K562 (cell line): ENCODE results near the gene ANXA10. TPM values are rescaled to one million over a fixed set of nuclear protein-coding genes. Genes with fewer than 3 reads are reported as not detected.
A peak's percentile ranks its signal among the peaks of the same experiment; 100 is the strongest.

ENCODE experiments used
- CBX5 ChIP-seq: IDR thresholded peaks from 2 replicates; pipeline ENCODE4 v1.6.1; 2014; ENCODE audit warnings: low read depth, borderline replicate concordance
- ETV5 ChIP-seq: sonication (generic); formaldehyde crosslinking; IDR thresholded peaks from 2 replicates; pipeline ENCODE4 v1.4.0; 2020; ENCODE audit warnings: low read depth, mild to moderate bottlenecking, missing genetic modification reagents
- NFXL1 ChIP-seq: fragments of 450-650 bp; formaldehyde crosslinking; IDR thresholded peaks from 2 replicates; pipeline ENCODE4 v1.4.0; 2021; ENCODE audit warnings: mild to moderate bottlenecking
- POLR2AphosphoS5 ChIP-seq: IDR thresholded peaks from 2 replicates; pipeline ENCODE4 v1.6.1; 2011; ENCODE audit warnings: mild to moderate bottlenecking, low read depth, low read length, moderate library complexity; ENCODE audit not compliant: control insufficient read depth, insufficient read depth
- POLR2B ChIP-seq: fragments of 450-650 bp; IDR thresholded peaks from 2 replicates; pipeline ENCODE4 v1.6.1; 2018; ENCODE audit warnings: low read depth; ENCODE audit not compliant: partially characterized antibody
- RAD21 ChIP-seq, 2 experiments: fragments of 250-450 bp in 1 of 2; fragments of 450-650 bp in 1 of 2; sonication (Bioruptor Pico) in 1 of 2; formaldehyde crosslinking in 1 of 2; IDR thresholded peaks in 1 of 2; conservative IDR thresholded peaks in 1 of 2; 2 replicates each; pipeline versions ENCODE4 v1.4.0 to v1.8.0; 2020 to 2022; ENCODE audit warnings: mild to moderate bottlenecking in 2 of 2, moderate library complexity in 1 of 2
- SP1 ChIP-seq: sonication (generic); formaldehyde crosslinking; IDR thresholded peaks from 2 replicates; pipeline ENCODE4 v1.8.1; 2022; ENCODE audit warnings: mild to moderate bottlenecking, missing genetic modification reagents
- XRCC4 ChIP-seq: IDR thresholded peaks from one replicate; pipeline ENCODE4 v1.6.1; 2011; ENCODE audit not compliant: insufficient read depth, insufficient read length; ENCODE audit errors: extremely low read depth
- polyA plus RNA-seq, 8 experiments: library from polyadenylated mRNA; depleted of rRNA in 4 of 8; stranded (reverse) in 5 of 8; unstranded in 3 of 8; fragments of >200 nt; fragmentation: Nextera tagmentation in 2 of 8; fragmentation: Illumina TruSeq in 1 of 8; extraction: Ambion mirVana in 2 of 8; extraction: Trizol in 1 of 8; gene quantifications; 2 replicates each; pipeline versions ENCODE4 v1.2.1 to v1.2.3, GENCODE V29; 2011 to 2014; ENCODE audit warnings: inconsistent platforms in 1 of 8, missing spikeins in 1 of 8
- total RNA-seq, 7 experiments: library from RNA; depleted of rRNA in 6 of 7; stranded (reverse); fragments of >200 nt in 6 of 7; fragmentation: Illumina TruSeq in 2 of 7; extraction: Trizol in 2 of 7; gene quantifications; 2 replicates each; pipeline versions ENCODE4 v1.2.1 to v1.2.3, GENCODE V29; 2011 to 2021; ENCODE audit warnings: low replicate concordance in 1 of 7
- TF ChIP-seq, protein P1 (sequence below): fragments of 450-650 bp; formaldehyde crosslinking; IDR thresholded peaks from 2 replicates; pipeline ENCODE4 v1.4.0; 2020; ENCODE audit warnings: mild to moderate bottlenecking, moderate library complexity
- TF ChIP-seq, protein P2 (sequence below): fragments of 250-450 bp; sonication (Bioruptor Pico); IDR thresholded peaks from 2 replicates; pipeline ENCODE4 v1.4.0; 2020
- TF ChIP-seq, protein P3 (sequence below): sonication (generic); formaldehyde crosslinking; IDR thresholded peaks from 2 replicates; pipeline ENCODE4 v1.8.0; 2022; ENCODE audit warnings: missing genetic modification reagents, mild to moderate bottlenecking, borderline replicate concordance
- TF ChIP-seq, protein P4 (sequence below): fragments of 450-650 bp; formaldehyde crosslinking; IDR thresholded peaks from 2 replicates; pipeline ENCODE4 v1.4.0; 2020; ENCODE audit warnings: mild to moderate bottlenecking, mixed read lengths
- TF ChIP-seq, protein P5 (sequence below): fragments of 450-650 bp; formaldehyde crosslinking; IDR thresholded peaks from 2 replicates; pipeline ENCODE4 v1.4.0; 2022; ENCODE audit warnings: missing genetic modification characterization

The ANXA10 gene
- total and polyA plus RNA-seq, 9 of the 15 experiments (the other 6 are each of a cell fraction or from before 2014, with no cell fraction given): not detected

DNA sequence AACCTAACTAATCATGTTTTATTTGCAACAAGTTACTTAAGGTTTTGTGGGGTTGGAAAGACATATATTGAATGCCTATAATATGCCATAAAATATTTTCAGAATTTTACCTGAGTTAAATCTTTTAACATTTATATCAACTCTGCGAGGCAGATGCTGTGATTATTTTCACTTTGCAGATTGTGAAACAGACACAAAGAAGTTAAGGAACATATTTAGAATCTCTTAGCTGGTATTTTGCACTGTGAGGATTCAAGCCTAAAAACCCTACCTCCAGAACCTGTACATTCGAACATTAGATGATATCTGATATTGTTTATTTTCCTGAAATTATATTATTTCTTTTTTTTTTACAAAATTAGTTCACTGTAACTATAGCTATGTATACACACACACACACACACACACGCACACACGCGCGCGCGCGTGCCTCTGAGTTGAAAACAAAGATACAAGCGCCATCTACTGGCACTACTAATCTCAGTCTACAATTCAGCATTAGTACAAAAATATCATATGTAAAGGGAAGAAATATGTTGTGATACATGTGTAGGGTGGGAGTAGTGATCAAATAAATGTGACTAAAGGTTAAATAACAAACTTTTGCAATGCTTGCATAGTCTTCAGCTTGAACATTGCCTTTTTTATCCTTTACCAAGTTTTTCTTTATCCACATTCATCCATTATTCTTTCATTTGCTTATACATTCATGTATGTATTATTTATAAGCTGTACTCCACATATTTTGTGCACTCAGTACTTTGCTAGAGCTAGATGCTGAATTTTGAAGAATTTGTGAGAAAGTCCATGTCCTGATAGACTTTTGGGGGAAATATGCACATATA lies 61.5 kb downstream of the ANXA10 start (continued):
- TF ChIP-seq, protein P1, sequence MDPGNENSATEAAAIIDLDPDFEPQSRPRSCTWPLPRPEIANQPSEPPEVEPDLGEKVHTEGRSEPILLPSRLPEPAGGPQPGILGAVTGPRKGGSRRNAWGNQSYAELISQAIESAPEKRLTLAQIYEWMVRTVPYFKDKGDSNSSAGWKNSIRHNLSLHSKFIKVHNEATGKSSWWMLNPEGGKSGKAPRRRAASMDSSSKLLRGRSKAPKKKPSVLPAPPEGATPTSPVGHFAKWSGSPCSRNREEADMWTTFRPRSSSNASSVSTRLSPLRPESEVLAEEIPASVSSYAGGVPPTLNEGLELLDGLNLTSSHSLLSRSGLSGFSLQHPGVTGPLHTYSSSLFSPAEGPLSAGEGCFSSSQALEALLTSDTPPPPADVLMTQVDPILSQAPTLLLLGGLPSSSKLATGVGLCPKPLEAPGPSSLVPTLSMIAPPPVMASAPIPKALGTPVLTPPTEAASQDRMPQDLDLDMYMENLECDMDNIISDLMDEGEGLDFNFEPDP (CRISPR knock-in tag): no peak
- TF ChIP-seq POLR2AphosphoS5 (no peak), XRCC4 (no peak), SP1 (CRISPR knock-in tag) (no peak), POLR2B (no peak), NFXL1 (CRISPR knock-in tag) (no peak), RAD21 (CRISPR knock-in tag; conservative IDR thresholded peaks at IDR 0.05 in 1 of 2, IDR thresholded peaks at IDR 0.05 in 1 of 2) (peak; percentile 45 to 61; a peak in 3 of 4 replicates), CBX5 (no peak), ETV5 (CRISPR knock-in tag) (no peak)
- TF ChIP-seq, protein P2, sequence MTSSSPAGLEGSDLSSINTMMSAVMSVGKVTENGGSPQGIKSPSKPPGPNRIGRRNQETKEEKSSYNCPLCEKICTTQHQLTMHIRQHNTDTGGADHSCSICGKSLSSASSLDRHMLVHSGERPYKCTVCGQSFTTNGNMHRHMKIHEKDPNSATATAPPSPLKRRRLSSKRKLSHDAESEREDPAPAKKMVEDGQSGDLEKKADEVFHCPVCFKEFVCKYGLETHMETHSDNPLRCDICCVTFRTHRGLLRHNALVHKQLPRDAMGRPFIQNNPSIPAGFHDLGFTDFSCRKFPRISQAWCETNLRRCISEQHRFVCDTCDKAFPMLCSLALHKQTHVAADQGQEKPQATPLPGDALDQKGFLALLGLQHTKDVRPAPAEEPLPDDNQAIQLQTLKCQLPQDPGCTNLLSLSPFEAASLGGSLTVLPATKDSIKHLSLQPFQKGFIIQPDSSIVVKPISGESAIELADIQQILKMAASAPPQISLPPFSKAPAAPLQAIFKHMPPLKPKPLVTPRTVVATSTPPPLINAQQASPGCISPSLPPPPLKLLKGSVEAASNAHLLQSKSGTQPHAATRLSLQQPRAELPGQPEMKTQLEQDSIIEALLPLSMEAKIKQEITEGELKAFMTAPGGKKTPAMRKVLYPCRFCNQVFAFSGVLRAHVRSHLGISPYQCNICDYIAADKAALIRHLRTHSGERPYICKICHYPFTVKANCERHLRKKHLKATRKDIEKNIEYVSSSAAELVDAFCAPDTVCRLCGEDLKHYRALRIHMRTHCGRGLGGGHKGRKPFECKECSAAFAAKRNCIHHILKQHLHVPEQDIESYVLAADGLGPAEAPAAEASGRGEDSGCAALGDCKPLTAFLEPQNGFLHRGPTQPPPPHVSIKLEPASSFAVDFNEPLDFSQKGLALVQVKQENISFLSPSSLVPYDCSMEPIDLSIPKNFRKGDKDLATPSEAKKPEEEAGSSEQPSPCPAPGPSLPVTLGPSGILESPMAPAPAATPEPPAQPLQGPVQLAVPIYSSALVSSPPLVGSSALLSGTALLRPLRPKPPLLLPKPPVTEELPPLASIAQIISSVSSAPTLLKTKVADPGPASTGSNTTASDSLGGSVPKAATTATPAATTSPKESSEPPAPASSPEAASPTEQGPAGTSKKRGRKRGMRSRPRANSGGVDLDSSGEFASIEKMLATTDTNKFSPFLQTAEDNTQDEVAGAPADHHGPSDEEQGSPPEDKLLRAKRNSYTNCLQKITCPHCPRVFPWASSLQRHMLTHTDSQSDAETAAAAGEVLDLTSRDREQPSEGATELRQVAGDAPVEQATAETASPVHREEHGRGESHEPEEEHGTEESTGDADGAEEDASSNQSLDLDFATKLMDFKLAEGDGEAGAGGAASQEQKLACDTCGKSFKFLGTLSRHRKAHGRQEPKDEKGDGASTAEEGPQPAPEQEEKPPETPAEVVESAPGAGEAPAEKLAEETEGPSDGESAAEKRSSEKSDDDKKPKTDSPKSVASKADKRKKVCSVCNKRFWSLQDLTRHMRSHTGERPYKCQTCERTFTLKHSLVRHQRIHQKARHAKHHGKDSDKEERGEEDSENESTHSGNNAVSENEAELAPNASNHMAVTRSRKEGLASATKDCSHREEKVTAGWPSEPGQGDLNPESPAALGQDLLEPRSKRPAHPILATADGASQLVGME (CRISPR knock-in tag): no peak
- TF ChIP-seq, protein P3, sequence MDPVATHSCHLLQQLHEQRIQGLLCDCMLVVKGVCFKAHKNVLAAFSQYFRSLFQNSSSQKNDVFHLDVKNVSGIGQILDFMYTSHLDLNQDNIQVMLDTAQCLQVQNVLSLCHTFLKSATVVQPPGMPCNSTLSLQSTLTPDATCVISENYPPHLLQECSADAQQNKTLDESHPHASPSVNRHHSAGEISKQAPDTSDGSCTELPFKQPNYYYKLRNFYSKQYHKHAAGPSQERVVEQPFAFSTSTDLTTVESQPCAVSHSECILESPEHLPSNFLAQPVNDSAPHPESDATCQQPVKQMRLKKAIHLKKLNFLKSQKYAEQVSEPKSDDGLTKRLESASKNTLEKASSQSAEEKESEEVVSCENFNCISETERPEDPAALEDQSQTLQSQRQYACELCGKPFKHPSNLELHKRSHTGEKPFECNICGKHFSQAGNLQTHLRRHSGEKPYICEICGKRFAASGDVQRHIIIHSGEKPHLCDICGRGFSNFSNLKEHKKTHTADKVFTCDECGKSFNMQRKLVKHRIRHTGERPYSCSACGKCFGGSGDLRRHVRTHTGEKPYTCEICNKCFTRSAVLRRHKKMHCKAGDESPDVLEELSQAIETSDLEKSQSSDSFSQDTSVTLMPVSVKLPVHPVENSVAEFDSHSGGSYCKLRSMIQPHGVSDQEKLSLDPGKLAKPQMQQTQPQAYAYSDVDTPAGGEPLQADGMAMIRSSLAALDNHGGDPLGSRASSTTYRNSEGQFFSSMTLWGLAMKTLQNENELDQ (CRISPR knock-in tag): no peak
- TF ChIP-seq, protein P4, sequence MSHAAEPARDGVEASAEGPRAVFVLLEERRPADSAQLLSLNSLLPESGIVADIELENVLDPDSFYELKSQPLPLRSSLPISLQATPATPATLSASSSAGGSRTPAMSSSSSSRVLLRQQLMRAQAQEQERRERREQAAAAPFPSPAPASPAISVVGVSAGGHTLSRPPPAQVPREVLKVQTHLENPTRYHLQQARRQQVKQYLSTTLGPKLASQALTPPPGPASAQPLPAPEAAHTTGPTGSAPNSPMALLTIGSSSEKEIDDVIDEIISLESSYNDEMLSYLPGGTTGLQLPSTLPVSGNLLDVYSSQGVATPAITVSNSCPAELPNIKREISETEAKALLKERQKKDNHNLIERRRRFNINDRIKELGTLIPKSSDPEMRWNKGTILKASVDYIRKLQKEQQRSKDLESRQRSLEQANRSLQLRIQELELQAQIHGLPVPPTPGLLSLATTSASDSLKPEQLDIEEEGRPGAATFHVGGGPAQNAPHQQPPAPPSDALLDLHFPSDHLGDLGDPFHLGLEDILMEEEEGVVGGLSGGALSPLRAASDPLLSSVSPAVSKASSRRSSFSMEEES (CRISPR knock-in tag): no peak
- TF ChIP-seq, protein P5, sequence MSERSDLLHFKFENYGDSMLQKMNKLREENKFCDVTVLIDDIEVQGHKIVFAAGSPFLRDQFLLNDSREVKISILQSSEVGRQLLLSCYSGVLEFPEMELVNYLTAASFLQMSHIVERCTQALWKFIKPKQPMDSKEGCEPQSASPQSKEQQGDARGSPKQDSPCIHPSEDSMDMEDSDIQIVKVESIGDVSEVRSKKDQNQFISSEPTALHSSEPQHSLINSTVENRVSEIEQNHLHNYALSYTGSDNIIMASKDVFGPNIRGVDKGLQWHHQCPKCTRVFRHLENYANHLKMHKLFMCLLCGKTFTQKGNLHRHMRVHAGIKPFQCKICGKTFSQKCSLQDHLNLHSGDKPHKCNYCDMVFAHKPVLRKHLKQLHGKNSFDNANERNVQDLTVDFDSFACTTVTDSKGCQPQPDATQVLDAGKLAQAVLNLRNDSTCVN (CRISPR knock-in tag): no peak
